ENCODE results near the gene MYH14. TPM values are rescaled to one million over a fixed set of nuclear protein-coding genes. Genes with fewer than 3 reads are reported as not detected.
A peak's percentile ranks its signal among the peaks of the same experiment; 100 is the strongest.

Gene MYH14
- total and polyA plus RNA-seq, 9 of the 15 experiments (the other 6 are each of a cell fraction or from before 2014, with no cell fraction given): 0.04 to 0.86 (median 0.19) TPM; not detected in 2

DNA sequence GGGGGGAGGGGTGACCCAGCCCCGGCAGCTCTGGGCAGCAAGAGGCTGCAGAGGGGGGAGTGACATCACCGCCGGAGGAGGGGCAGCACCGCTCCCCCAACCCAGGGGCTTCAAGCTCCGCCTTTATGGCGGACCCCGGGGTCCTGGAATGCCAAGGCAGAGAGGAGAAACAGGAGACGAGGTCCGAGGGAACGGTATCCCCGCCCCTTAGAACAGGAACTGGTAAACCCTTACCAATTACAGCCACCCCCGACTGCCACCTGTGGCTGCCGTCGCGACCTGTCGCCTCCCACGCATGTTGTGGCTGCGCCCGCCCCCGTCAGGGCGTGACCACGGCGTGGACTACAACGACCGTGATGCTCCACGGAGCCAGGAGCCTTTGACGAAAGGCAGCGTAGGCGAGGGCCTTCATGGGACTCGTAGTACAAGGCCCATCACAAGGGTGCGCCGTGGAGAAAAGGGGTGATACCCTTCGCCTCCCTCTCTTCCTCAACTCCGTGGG is 129.9 kb downstream of the MYH14 start (continued):
- TF ChIP-seq SREBF1 (IDR thresholded peaks at IDR 0.05; ENCODE audit: borderline replicate concordance, low read depth, low read length) (peak; percentile 65; the same call in 1 of the 2 replicates), CTBP1 (IDR thresholded peaks at IDR 0.05; ENCODE audit: borderline replicate concordance) (peak; percentile 52; the same call in 1 of the 2 replicates), TBL1XR1 (IDR thresholded peaks at IDR 0.05; ENCODE audit: low read length in 2 of 2) (peak in 1 of 2 experiments; percentile 45; a peak in 2 of 4 replicates), CREM (IDR thresholded peaks at IDR 0.05; ENCODE audit: low read depth) (peak; percentile 95), NR2C1 (IDR thresholded peaks at IDR 0.05) (peak; percentile 24; the same call in 1 of the 2 replicates), NR2C1 (tag; IDR thresholded peaks at IDR 0.05) (peak; percentile 61; the same call in 1 of the 2 replicates), MYNN (IDR thresholded peaks at IDR 0.05) (peak; percentile 85), MYNN (CRISPR knock-in tag; IDR thresholded peaks at IDR 0.05) (no peak), BHLHE40 (IDR thresholded peaks at IDR 0.05; ENCODE audit: low read length) (peak; percentile 58; the same call in 1 of the 2 replicates), YY1 (IDR thresholded peaks at IDR 0.05; ENCODE audit: borderline replicate concordance in 1 of 3, control insufficient read depth in 1 of 3, extremely low read depth in 1 of 3, insufficient read depth in 3 of 3, insufficient read length in 1 of 3, insufficient replicate concordance in 2 of 3, low read depth in 1 of 3, low read length in 2 of 3) (peak in 1 of 3 experiments; percentile 39), ATF7 (IDR thresholded peaks at IDR 0.05) (peak; percentile 81; the same call in 1 of the 2 replicates), GTF2F1 (IDR thresholded peaks at IDR 0.05; ENCODE audit: low read depth, low read length) (no peak)
- TF ChIP-seq, protein P1, sequence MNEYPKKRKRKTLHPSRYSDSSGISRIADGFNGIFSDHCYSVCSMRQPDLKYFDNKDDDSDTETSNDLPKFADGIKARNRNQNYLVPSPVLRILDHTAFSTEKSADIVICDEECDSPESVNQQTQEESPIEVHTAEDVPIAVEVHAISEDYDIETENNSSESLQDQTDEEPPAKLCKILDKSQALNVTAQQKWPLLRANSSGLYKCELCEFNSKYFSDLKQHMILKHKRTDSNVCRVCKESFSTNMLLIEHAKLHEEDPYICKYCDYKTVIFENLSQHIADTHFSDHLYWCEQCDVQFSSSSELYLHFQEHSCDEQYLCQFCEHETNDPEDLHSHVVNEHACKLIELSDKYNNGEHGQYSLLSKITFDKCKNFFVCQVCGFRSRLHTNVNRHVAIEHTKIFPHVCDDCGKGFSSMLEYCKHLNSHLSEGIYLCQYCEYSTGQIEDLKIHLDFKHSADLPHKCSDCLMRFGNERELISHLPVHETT (CRISPR knock-in tag; conservative IDR thresholded peaks at IDR 0.05 in 1 of 2, IDR thresholded peaks at IDR 0.05 in 1 of 2): peak in 1 of 2 experiments; percentile 62; a peak in 1 of 4 replicates
- TF ChIP-seq, protein P2, sequence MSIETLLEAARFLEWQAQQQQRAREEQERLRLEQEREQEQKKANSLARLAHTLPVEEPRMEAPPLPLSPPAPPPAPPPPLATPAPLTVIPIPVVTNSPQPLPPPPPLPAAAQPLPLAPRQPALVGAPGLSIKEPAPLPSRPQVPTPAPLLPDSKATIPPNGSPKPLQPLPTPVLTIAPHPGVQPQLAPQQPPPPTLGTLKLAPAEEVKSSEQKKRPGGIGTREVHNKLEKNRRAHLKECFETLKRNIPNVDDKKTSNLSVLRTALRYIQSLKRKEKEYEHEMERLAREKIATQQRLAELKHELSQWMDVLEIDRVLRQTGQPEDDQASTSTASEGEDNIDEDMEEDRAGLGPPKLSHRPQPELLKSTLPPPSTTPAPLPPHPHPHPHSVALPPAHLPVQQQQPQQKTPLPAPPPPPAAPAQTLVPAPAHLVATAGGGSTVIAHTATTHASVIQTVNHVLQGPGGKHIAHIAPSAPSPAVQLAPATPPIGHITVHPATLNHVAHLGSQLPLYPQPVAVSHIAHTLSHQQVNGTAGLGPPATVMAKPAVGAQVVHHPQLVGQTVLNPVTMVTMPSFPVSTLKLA (conservative IDR thresholded peaks at IDR 0.05): peak; percentile 49 to 79; a peak in 2 of 4 replicates
- TF ChIP-seq, protein P3, sequence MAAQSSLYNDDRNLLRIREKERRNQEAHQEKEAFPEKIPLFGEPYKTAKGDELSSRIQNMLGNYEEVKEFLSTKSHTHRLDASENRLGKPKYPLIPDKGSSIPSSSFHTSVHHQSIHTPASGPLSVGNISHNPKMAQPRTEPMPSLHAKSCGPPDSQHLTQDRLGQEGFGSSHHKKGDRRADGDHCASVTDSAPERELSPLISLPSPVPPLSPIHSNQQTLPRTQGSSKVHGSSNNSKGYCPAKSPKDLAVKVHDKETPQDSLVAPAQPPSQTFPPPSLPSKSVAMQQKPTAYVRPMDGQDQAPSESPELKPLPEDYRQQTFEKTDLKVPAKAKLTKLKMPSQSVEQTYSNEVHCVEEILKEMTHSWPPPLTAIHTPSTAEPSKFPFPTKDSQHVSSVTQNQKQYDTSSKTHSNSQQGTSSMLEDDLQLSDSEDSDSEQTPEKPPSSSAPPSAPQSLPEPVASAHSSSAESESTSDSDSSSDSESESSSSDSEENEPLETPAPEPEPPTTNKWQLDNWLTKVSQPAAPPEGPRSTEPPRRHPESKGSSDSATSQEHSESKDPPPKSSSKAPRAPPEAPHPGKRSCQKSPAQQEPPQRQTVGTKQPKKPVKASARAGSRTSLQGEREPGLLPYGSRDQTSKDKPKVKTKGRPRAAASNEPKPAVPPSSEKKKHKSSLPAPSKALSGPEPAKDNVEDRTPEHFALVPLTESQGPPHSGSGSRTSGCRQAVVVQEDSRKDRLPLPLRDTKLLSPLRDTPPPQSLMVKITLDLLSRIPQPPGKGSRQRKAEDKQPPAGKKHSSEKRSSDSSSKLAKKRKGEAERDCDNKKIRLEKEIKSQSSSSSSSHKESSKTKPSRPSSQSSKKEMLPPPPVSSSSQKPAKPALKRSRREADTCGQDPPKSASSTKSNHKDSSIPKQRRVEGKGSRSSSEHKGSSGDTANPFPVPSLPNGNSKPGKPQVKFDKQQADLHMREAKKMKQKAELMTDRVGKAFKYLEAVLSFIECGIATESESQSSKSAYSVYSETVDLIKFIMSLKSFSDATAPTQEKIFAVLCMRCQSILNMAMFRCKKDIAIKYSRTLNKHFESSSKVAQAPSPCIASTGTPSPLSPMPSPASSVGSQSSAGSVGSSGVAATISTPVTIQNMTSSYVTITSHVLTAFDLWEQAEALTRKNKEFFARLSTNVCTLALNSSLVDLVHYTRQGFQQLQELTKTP (IDR thresholded peaks at IDR 0.05; ENCODE audit: low read depth in 1 of 2, partially characterized antibody in 2 of 2): peak; percentile 25 to 99
- TF ChIP-seq, protein P4, sequence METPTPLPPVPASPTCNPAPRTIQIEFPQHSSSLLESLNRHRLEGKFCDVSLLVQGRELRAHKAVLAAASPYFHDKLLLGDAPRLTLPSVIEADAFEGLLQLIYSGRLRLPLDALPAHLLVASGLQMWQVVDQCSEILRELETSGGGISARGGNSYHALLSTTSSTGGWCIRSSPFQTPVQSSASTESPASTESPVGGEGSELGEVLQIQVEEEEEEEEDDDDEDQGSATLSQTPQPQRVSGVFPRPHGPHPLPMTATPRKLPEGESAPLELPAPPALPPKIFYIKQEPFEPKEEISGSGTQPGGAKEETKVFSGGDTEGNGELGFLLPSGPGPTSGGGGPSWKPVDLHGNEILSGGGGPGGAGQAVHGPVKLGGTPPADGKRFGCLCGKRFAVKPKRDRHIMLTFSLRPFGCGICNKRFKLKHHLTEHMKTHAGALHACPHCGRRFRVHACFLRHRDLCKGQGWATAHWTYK (CRISPR knock-in tag; IDR thresholded peaks at IDR 0.05): peak; percentile 97

Data from K562 (cell line).